NCI-H774 (cell line): Measurements from ENCODE around the gene HRK.

Source experiments
- DNase-seq: peaks from one replicate; lab custom pipeline; 2025; lab: John Stamatoyannopoulos, UW

HRK gene

GRCh38 chr12:116867523-116867922 is 13.7 kb downstream of the HRK start:
- DNase-seq: no peak

GRCh38 chr12:116864371-116865160 is 16.7 kb downstream of the HRK start:
- DNase-seq: no peak

- no peak for DNase-seq
Observed at GRCh38 chr12:116863275-116863767, 17.9 kb downstream of the HRK start.

GRCh38 chr12:116862167-116862566 is 19.1 kb downstream of the HRK start:
- DNase-seq: no peak

GRCh38 chr12:116861320-116861719 is 19.9 kb downstream of the HRK start:
- peak; percentile 5 for DNase-seq

- no peak for DNase-seq
Observed at GRCh38 chr12:116860263-116860662, 21.0 kb downstream of the HRK start.

GRCh38 chr12:116859079-116859478 is 22.2 kb downstream of the HRK start:
- no peak for DNase-seq

- no peak for DNase-seq
Observed at GRCh38 chr12:116856729-116857128, 24.5 kb downstream of the HRK start.

GRCh38 chr12:116855744-116856470 is 25.3 kb downstream of the HRK start:
- no peak for DNase-seq

GRCh38 chr12:116853507-116853906 is 27.7 kb downstream of the HRK start:
- DNase-seq: no peak

GRCh38 chr12:116852303-116852702 is 28.9 kb downstream of the HRK start:
- no peak for DNase-seq

- no peak for DNase-seq
Observed at GRCh38 chr12:116849216-116849615, 32.0 kb downstream of the HRK start.

GRCh38 chr12:116843085-116843484 is 38.2 kb downstream of the HRK start:
- no peak for DNase-seq

- no peak for DNase-seq
Observed at GRCh38 chr12:116839287-116839830, 41.9 kb downstream of the HRK start.

- no peak for DNase-seq
Observed at GRCh38 chr12:116838365-116838764, 42.9 kb downstream of the HRK start.

- no peak for DNase-seq
Observed at GRCh38 chr12:116837097-116837496, 44.1 kb downstream of the HRK start.

- DNase-seq: no peak
Observed at GRCh38 chr12:116835484-116835883, 45.8 kb downstream of the HRK start.

- no peak for DNase-seq
Observed at GRCh38 chr12:116833474-116833873, 47.8 kb downstream of the HRK start.

- no peak for DNase-seq
Observed at GRCh38 chr12:116832353-116832752, 48.9 kb downstream of the HRK start.

GRCh38 chr12:116827432-116827831 is 53.8 kb downstream of the HRK start:
- DNase-seq: no peak

GRCh38 chr12:116821291-116821690 is 60.0 kb downstream of the HRK start:
- DNase-seq: no peak

- DNase-seq: no peak
Observed at GRCh38 chr12:116820064-116820656, 61.1 kb downstream of the HRK start.
